ENCODE results near the gene RASGRF2. TPM values are rescaled to one million over a fixed set of nuclear protein-coding genes. Genes with fewer than 3 reads are reported as not detected.
A peak's percentile ranks its signal among the peaks of the same experiment; 100 is the strongest.

RASGRF2 gene
- total and polyA plus RNA-seq, 2 experiments from 2014 or later = 0.04 TPM; not detected in 1

DNA sequence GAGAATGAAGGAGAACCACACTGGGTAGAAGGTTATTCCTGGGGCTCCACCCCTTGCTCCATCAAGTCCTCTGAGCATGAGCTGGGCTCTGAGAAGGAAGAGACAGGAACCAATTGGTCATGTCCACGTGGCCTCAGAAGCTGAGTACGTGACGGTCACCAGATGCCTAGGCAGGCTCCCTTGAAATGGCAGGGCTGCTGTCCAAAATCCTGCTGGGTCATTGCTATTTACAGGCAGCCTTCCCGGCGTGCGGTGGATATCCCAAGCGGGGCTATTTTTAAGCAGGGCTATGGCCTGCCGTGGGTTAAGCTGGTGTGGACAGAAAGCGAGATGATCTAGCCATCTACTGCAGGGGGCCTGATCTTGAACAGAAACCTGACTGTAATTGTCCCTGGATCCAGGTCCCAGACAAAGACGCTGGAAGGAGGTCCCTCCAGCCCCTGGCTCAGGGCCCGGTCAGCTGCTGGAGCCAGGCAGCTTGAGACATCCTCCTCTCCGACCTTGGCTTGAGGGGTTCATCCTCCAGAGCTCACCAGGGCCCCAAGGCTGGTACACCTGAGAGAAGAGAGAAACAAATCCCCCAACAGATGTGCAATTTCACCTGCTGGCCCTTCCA lies 272.4 kb downstream of the RASGRF2 start:
- H3K9ac ChIP-seq = no peak overlapping the region
- 72 to 76% methylated on average over 12 of the region's 12 CpGs for WGBS, 2 experiments (ENCODE audit: low coverage in 1 of 2, low lambda C conversion rate in 2 of 2, missing lambda C conversion rate in 2 of 2)
- no peak overlapping the region for H3K27ac ChIP-seq

DNA sequence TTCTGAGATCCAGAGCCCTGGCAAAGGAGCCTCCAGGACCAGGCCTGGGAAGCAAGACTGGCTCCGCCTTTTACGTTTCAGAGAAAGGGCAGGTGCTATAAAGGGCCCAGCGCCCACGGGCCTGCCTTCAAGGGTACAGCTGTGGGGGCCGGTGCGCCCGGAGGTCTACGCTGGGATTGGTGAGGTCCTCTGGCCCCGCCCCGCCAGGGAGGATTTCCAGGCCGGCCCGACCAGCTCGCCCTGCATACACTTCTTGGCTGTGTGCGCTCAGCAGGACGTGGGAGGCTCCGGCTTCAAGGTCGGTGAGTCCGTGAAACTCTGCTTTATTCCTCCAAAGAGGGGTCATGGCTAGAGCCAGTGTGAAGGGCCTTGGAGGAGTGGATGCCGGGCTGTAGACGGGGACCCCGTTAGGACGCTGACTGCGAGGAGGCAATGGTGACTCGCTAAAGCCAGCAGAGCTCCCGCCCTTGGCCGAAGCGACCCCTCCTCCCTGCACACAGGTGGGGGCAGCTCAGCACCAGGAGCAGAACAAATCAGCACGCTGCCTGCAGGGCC lies 273.0 kb downstream of the RASGRF2 start, which contains the start of gene CKMT2:
Gene CKMT2 (plus strand): TSS at position 243 of the 555 bp plus-strand sequence. CDS start 17,811 bp downstream, outside the sequence.
- Histone ChIP-seq H3K4me2 (ENCODE audit: unreplicated experiment) (no peak within 1 kb of the TSS), H3K9me2 (ENCODE audit: insufficient read depth) (no peaks in the 10 kb centered on the region), H2AFZ (peak within 1 kb of the TSS; percentile 26), H3F3A (ENCODE audit: insufficient read depth) (no peaks in the 10 kb centered on the region), H4K20me1 (ENCODE audit: insufficient read depth) (no peaks in the 10 kb centered on the region), H3K9ac (no peak within 1 kb of the TSS), H3K4me3 (no peak within 1 kb of the TSS), H3K27ac (no peak within 1 kb of the TSS), H3K36me3 (ENCODE audit: low read depth) (no peaks in the 10 kb centered on the region), H3K79me2 (ENCODE audit: insufficient read depth) (no peaks in the 10 kb centered on the region), H3K4me1 (ENCODE audit: insufficient read depth) (no peaks in the 10 kb centered on the region), H3K9me3 (ENCODE audit: low read depth) (no peaks in the 10 kb centered on the region), H3K27me3 (replicated peaks; ENCODE audit: insufficient read depth) (no peaks in the 10 kb centered on the region)
- peak; percentile 46 for DNase-seq
- in situ Hi-C loops (cut with MboI) = no loop called here
- 18 to 19% methylated on average over 23 to 28 of the region's 28 CpGs for WGBS, 2 experiments (ENCODE audit: low coverage in 1 of 2, low lambda C conversion rate in 2 of 2, missing lambda C conversion rate in 2 of 2)
- TF ChIP-seq EZH2 (IDR thresholded peaks at IDR 0.05; ENCODE audit: insufficient read depth, poor library complexity, severe bottlenecking) = no peak
- no peak for TF ChIP-seq EZH2phosphoT487 (IDR thresholded peaks at IDR 0.05; ENCODE audit: insufficient read depth, low read depth)

More for the DNA sequence above, 272.4 kb downstream of the RASGRF2 start:
- no peak for TF ChIP-seq EZH2phosphoT487 (IDR thresholded peaks at IDR 0.05; ENCODE audit: insufficient read depth, low read depth)
- TF ChIP-seq EZH2 (IDR thresholded peaks at IDR 0.05; ENCODE audit: insufficient read depth, poor library complexity, severe bottlenecking) = no peak
- no peaks in the 10 kb centered on the region for H3K4me1 ChIP-seq (ENCODE audit: insufficient read depth)
- no peaks in the 10 kb centered on the region for H3F3A ChIP-seq (ENCODE audit: insufficient read depth)
- no peaks in the 10 kb centered on the region for H4K20me1 ChIP-seq (ENCODE audit: insufficient read depth)
- H3K4me3 ChIP-seq = no peak overlapping the region
- H3K27me3 ChIP-seq (replicated peaks; ENCODE audit: insufficient read depth) = no peaks in the 10 kb centered on the region
- H3K9me3 ChIP-seq (ENCODE audit: low read depth) = no peaks in the 10 kb centered on the region
- no peak overlapping the region for H3K4me2 ChIP-seq (ENCODE audit: unreplicated experiment)
- no peaks in the 10 kb centered on the region for H3K79me2 ChIP-seq (ENCODE audit: insufficient read depth)
- no peaks in the 10 kb centered on the region for H3K9me2 ChIP-seq (ENCODE audit: insufficient read depth)
- in situ Hi-C loops (cut with MboI) = no loop called here
- DNase-seq = peak; percentile 10
- no peaks in the 10 kb centered on the region for H3K36me3 ChIP-seq (ENCODE audit: low read depth)
- 0 out of 2 replicates have a peak overlapping the region, but pooled peaks have one; percentile 26 for H2AFZ ChIP-seq

DNA sequence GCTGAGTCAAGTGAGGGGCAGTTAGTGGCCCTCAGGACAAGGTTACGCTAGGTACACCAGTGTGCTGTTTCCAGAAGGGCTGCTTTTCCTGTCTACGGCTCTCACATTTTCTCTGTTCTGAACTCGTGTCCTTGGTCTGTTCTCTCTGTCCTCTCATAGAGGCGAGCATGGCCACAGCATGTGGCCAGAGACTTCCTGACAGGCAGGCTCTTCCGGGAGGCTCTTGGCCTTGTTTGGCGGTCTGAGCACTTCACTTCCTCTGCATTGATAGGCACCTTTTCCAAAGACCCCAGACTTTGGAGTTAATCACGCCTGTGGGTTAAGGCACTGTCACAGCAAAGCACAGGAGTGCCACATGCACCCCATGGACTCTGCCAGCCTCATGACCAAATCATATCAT lies 274.1 kb downstream of the RASGRF2 start:
- 84 to 87% methylated on average over 7 of the region's 7 CpGs for WGBS, 2 experiments (ENCODE audit: low coverage in 1 of 2, low lambda C conversion rate in 2 of 2, missing lambda C conversion rate in 2 of 2)
- no peaks in the 10 kb centered on the region for H4K20me1 ChIP-seq (ENCODE audit: insufficient read depth)
- H3K27me3 ChIP-seq (replicated peaks; ENCODE audit: insufficient read depth) = no peaks in the 10 kb centered on the region
- H3K9ac ChIP-seq = no peak overlapping the region
- H3K36me3 ChIP-seq (ENCODE audit: low read depth) = no peaks in the 10 kb centered on the region
- H3K4me1 ChIP-seq (ENCODE audit: insufficient read depth) = no peaks in the 10 kb centered on the region
- no peak for TF ChIP-seq EZH2 (IDR thresholded peaks at IDR 0.05; ENCODE audit: insufficient read depth, poor library complexity, severe bottlenecking)
- no peak for TF ChIP-seq EZH2phosphoT487 (IDR thresholded peaks at IDR 0.05; ENCODE audit: insufficient read depth, low read depth)
- H3K27ac ChIP-seq = no peak overlapping the region
- no peaks in the 10 kb centered on the region for H3F3A ChIP-seq (ENCODE audit: insufficient read depth)
- H3K79me2 ChIP-seq (ENCODE audit: insufficient read depth) = no peaks in the 10 kb centered on the region
- H2AFZ ChIP-seq = no peak overlapping the region
- no peak overlapping the region for H3K4me2 ChIP-seq (ENCODE audit: unreplicated experiment)
- no peak for DNase-seq
- H3K9me2 ChIP-seq (ENCODE audit: insufficient read depth) = no peaks in the 10 kb centered on the region
- H3K9me3 ChIP-seq (ENCODE audit: low read depth) = no peaks in the 10 kb centered on the region
- no peak overlapping the region for H3K4me3 ChIP-seq
- in situ Hi-C loops (cut with MboI) = no loop called here

DNA sequence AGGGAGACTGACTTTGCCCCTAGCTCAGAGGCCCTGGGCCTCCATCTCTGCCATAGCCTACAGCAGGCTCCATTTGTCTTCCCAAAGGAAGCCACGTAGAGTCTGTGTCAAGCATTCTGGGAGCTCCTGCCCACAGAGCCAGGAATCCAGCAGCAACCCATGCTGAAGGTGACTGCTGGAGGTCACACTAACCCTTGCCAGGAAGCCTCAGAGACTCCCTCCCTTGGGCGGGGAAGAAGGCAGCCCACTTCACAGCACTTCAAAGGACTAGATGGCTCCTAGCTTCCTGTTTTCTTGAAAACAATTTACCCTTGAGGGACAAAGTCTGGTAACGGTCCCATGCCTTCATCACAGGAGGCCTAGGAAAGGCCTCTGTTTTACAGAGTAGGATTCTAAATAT lies 274.6 kb downstream of the RASGRF2 start:
- Histone ChIP-seq H3K27ac (no peak overlapping the region), H3K79me2 (ENCODE audit: insufficient read depth) (no peaks in the 10 kb centered on the region), H3K4me1 (ENCODE audit: insufficient read depth) (no peaks in the 10 kb centered on the region), H3K27me3 (replicated peaks; ENCODE audit: insufficient read depth) (no peaks in the 10 kb centered on the region), H2AFZ (no peak overlapping the region), H3K4me2 (ENCODE audit: unreplicated experiment) (no peak overlapping the region), H3F3A (ENCODE audit: insufficient read depth) (no peaks in the 10 kb centered on the region), H4K20me1 (ENCODE audit: insufficient read depth) (no peaks in the 10 kb centered on the region), H3K9me2 (ENCODE audit: insufficient read depth) (no peaks in the 10 kb centered on the region), H3K9me3 (ENCODE audit: low read depth) (no peaks in the 10 kb centered on the region), H3K4me3 (no peak overlapping the region), H3K36me3 (ENCODE audit: low read depth) (no peaks in the 10 kb centered on the region), H3K9ac (no peak overlapping the region)
- TF ChIP-seq EZH2phosphoT487 (IDR thresholded peaks at IDR 0.05; ENCODE audit: insufficient read depth, low read depth) (no peak), EZH2 (IDR thresholded peaks at IDR 0.05; ENCODE audit: insufficient read depth, poor library complexity, severe bottlenecking) (no peak)
- in situ Hi-C loops (cut with MboI) = no loop called here
- 87 to 90% methylated on average over 3 of the region's 3 CpGs for WGBS, 2 experiments (ENCODE audit: low coverage in 1 of 2, low lambda C conversion rate in 2 of 2, missing lambda C conversion rate in 2 of 2)
- DNase-seq = no peak

All from GM23248 (cell line).